Fibroblast of lung (primary cell): ENCODE data around the gene CDC42EP5. TPM values are rescaled to one million over a fixed set of nuclear protein-coding genes. Genes with fewer than 3 reads are reported as not detected.

ENCODE experiments used
- DNase-seq, 2 donors: peaks; one replicate each; pipeline versions ENCODE4 v3.0.0 to v3.0.0-alpha.2; 2010; ENCODE audit warnings: low read depth in 2 of 2
- H2AFZ ChIP-seq: 2 replicates; pipeline ENCODE4 v1.5.1; 2012; ENCODE audit warnings: low read length, control low read depth, inconsistent platforms
- H3K27ac ChIP-seq: 2 replicates; pipeline ENCODE4 v1.5.1; 2011; ENCODE audit warnings: low read length, control low read depth; ENCODE audit not compliant: insufficient read depth
- H3K27me3 ChIP-seq: 2 replicates; pipeline ENCODE4 v1.5.1; 2011; ENCODE audit warnings: mild to moderate bottlenecking, low read length; ENCODE audit not compliant: control insufficient read depth, insufficient read depth
- H3K36me3 ChIP-seq: 2 replicates; pipeline ENCODE4 v1.5.1; 2011; ENCODE audit warnings: low read length; ENCODE audit not compliant: control insufficient read depth, insufficient read depth
- H3K4me1 ChIP-seq: 2 replicates; pipeline ENCODE4 v1.5.1; 2011; ENCODE audit warnings: low read length; ENCODE audit not compliant: control insufficient read depth, insufficient read depth; ENCODE audit errors: extremely low read depth
- H3K4me2 ChIP-seq: 2 replicates; pipeline ENCODE4 v1.5.1; 2011; ENCODE audit warnings: low read length, control low read depth; ENCODE audit not compliant: insufficient read depth; ENCODE audit errors: extremely low read depth
- H3K4me3 ChIP-seq, 4 experiments: fragments of 200-600 bp in 1 of 4; sonication (generic) in 1 of 4; replicated peaks in 1 of 4; 2 replicates each; pipeline ENCODE4 v1.5.1; 2011 to 2016; ENCODE audit warnings: low read length in 4 of 4, low read depth in 3 of 4, mild to moderate bottlenecking in 3 of 4, control low read depth in 2 of 4, inconsistent platforms in 1 of 4, mixed read lengths in 1 of 4; ENCODE audit not compliant: insufficient read depth in 1 of 4; ENCODE audit errors: control extremely low read depth in 1 of 4
- H3K79me2 ChIP-seq: 2 replicates; pipeline ENCODE4 v1.5.1; 2012; ENCODE audit warnings: mild to moderate bottlenecking, low read length, inconsistent platforms; ENCODE audit not compliant: control insufficient read depth, insufficient read depth
- H3K9ac ChIP-seq: 2 replicates; pipeline ENCODE4 v1.5.1; 2011; ENCODE audit warnings: mild to moderate bottlenecking, low read length, control low read depth; ENCODE audit not compliant: insufficient read depth
- H3K9me3 ChIP-seq: 2 replicates; pipeline ENCODE4 v1.5.1; 2012; ENCODE audit warnings: low read depth, low read length; ENCODE audit not compliant: control insufficient read depth, insufficient read depth
- H4K20me1 ChIP-seq: 2 replicates; pipeline ENCODE4 v1.5.1; 2011; ENCODE audit warnings: low read length; ENCODE audit not compliant: control insufficient read depth, insufficient read depth; ENCODE audit errors: extremely low read depth
- CTCF ChIP-seq, 2 donors: IDR thresholded peaks in 1 of 2; conservative IDR thresholded peaks in 1 of 2; 1 replicate in 1 of 2; 2 replicates in 1 of 2; pipeline ENCODE4 v1.5.1; 2011 to 2012; ENCODE audit warnings: low read length in 2 of 2, control low read depth in 1 of 2, inconsistent platforms in 1 of 2, low read depth in 1 of 2, mild to moderate bottlenecking in 1 of 2
- EZH2 ChIP-seq: IDR thresholded peaks from 2 replicates; pipeline ENCODE4 v1.5.1; 2012; ENCODE audit warnings: low read length, control low read depth, mild to moderate bottlenecking; ENCODE audit errors: missing control alignments
- polyA minus RNA-seq: library from RNA; depleted of rRNA, polyadenylated mRNA; stranded (reverse); fragments of >200 nt; gene quantifications from 2 replicates; pipeline ENCODE4 v1.2.3, GENCODE V29; 2011; ENCODE audit warnings: low replicate concordance
- polyA plus RNA-seq, 2 donors: library from polyadenylated mRNA; depleted of rRNA in 1 of 2; stranded (reverse) in 1 of 2; unstranded in 1 of 2; fragments of >200 nt; gene quantifications; 2 replicates each; pipeline ENCODE4 v1.2.1, GENCODE V29; 2011 to 2012; ENCODE audit warnings: missing spikeins in 1 of 2
- total RNA-seq: library from RNA; depleted of rRNA; stranded (reverse); fragments of >200 nt; gene quantifications from 2 replicates; pipeline ENCODE4 v1.2.1, GENCODE V29; 2014

Gene CDC42EP5, protein sequence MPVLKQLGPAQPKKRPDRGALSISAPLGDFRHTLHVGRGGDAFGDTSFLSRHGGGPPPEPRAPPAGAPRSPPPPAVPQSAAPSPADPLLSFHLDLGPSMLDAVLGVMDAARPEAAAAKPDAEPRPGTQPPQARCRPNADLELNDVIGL
- total RNA-seq (14.7 and 15.9 TPM in 2 replicates), polyA plus RNA-seq (3.4 and 7.2 TPM in 2 replicates), polyA minus RNA-seq (0.85 and 1.5 TPM in 2 replicates)
- polyA plus RNA-seq (2012), result 13.6 and 21.8 TPM in 2 replicates

GRCh38 chr19:54473071-54473891 lies at the start of gene CDC42EP5:
CDC42EP5 (minus strand) TSS chr19:54473296; CDS start chr19:54465547, 7,749 bp downstream.
- Histone ChIP-seq H2AFZ (peak within 1 kb of the TSS; percentile 63), H3K27ac (no peak within 1 kb of the TSS), H3K4me1 (peaks cover 5% of the 10 kb centered on the region), H3K4me2 (peak within 1 kb of the TSS; percentile 75), H3K27me3 (no peaks in the 10 kb centered on the region), H3K36me3 (no peaks in the 10 kb centered on the region), H3K79me2 (no peaks in the 10 kb centered on the region), H3K9ac (peak within 1 kb of the TSS; percentile 16), H3K4me3 (peak within 1 kb of the TSS; percentile 48 to 72 (median 62)), H3K9me3 (no peaks in the 10 kb centered on the region), H4K20me1 (no peaks in the 10 kb centered on the region)
- peak; percentile 81 to 84 for DNase-seq
- no peak for TF ChIP-seq CTCF (conservative IDR thresholded peaks at IDR 0.05 in 1 of 2, IDR thresholded peaks at IDR 0.05 in 1 of 2; ENCODE audit: low read depth in 1 of 2, low read length in 2 of 2)
- no peak for TF ChIP-seq EZH2

GRCh38 chr19:54521860-54522513 lies 48.9 kb upstream of the CDC42EP5 start:
- no peak overlapping the region for H3K4me3 ChIP-seq
- no peak for DNase-seq
- no peaks in the 10 kb centered on the region for H3K27me3 ChIP-seq
- H3K79me2 ChIP-seq, result no peaks in the 10 kb centered on the region
- H3K27ac ChIP-seq, result no peak overlapping the region
- H3K4me2 ChIP-seq, result no peak overlapping the region
- H3K9ac ChIP-seq, result no peak overlapping the region
- H3K4me1 ChIP-seq, result no peaks in the 10 kb centered on the region
- TF ChIP-seq CTCF (conservative IDR thresholded peaks at IDR 0.05 in 1 of 2, IDR thresholded peaks at IDR 0.05 in 1 of 2; ENCODE audit: low read depth in 1 of 2, low read length in 2 of 2) (no peak), EZH2 (no peak)
- no peaks in the 10 kb centered on the region for H3K36me3 ChIP-seq
- no peaks in the 10 kb centered on the region for H3K9me3 ChIP-seq
- no peak overlapping the region for H2AFZ ChIP-seq
- H4K20me1 ChIP-seq, result no peaks in the 10 kb centered on the region
